DND-41 (cell line): ENCODE data around the gene RGS9.
A peak's percentile ranks its signal among the peaks of the same experiment; 100 is the strongest.

Experiments
- ATAC-seq: fragments of 200-7000 bp; cut with Tn5 transposase; 3 replicates; pipeline ENCODE4 v1.9.1; 2021; ENCODE audit warnings: low read depth; ENCODE audit not compliant: insufficient read depth
- DNase-seq: peaks from one replicate; pipeline ENCODE4 v3.0.0-alpha.2; 2020
- H2AFZ ChIP-seq: 2 replicates; pipeline ENCODE4 v1.6.0; 2012; ENCODE audit warnings: low read depth, low read length
- H3K27ac ChIP-seq: 2 replicates; pipeline ENCODE4 v1.5.1; 2012; ENCODE audit warnings: low read length, inconsistent platforms
- H3K27me3 ChIP-seq: fragments of 200-600 bp; sonication (generic); 2 replicates; pipeline ENCODE4 v1.6.0; 2012; ENCODE audit warnings: low read length, mild to moderate bottlenecking, inconsistent platforms; ENCODE audit not compliant: insufficient read depth, poor library complexity
- H3K36me3 ChIP-seq: 2 replicates; pipeline ENCODE4 v1.5.1; 2012; ENCODE audit warnings: low read length, inconsistent platforms; ENCODE audit not compliant: insufficient read depth
- H3K4me1 ChIP-seq: 2 replicates; pipeline ENCODE4 v1.5.1; 2012; ENCODE audit warnings: mild to moderate bottlenecking, low read length; ENCODE audit not compliant: insufficient read depth
- H3K4me2 ChIP-seq: 2 replicates; pipeline ENCODE4 v1.6.0; 2012; ENCODE audit warnings: mild to moderate bottlenecking, moderate library complexity, low read length, inconsistent platforms; ENCODE audit not compliant: insufficient read depth
- H3K4me3 ChIP-seq, 2 experiments: fragments of 200-600 bp in 1 of 2; shearing (Covaris generic) in 1 of 2; 2 replicates each; pipeline ENCODE4 v1.5.1; 2012 to 2016; ENCODE audit warnings: inconsistent platforms in 2 of 2, low read length in 2 of 2, mild to moderate bottlenecking in 2 of 2, low read depth in 1 of 2, moderate library complexity in 1 of 2
- H3K79me2 ChIP-seq: 2 replicates; pipeline ENCODE4 v1.6.0; 2012; ENCODE audit warnings: low read length, inconsistent platforms; ENCODE audit not compliant: insufficient read depth
- H3K9ac ChIP-seq: 2 replicates; pipeline ENCODE4 v1.6.0; 2012; ENCODE audit warnings: low read depth, mild to moderate bottlenecking, inconsistent platforms, low read length, moderate library complexity
- H3K9me3 ChIP-seq: 2 replicates; pipeline ENCODE4 v1.5.1; 2012; ENCODE audit warnings: low read length, moderate library complexity, mild to moderate bottlenecking, inconsistent platforms; ENCODE audit not compliant: insufficient read depth, severe bottlenecking
- H4K20me1 ChIP-seq: 2 replicates; pipeline ENCODE4 v1.6.0; 2012; ENCODE audit warnings: low read length; ENCODE audit not compliant: insufficient read depth
- CTCF ChIP-seq: IDR thresholded peaks from 2 replicates; pipeline ENCODE4 v1.5.1; 2012; ENCODE audit warnings: borderline replicate concordance, low read length, moderate library complexity, mild to moderate bottlenecking; ENCODE audit not compliant: poor library complexity, severe bottlenecking; ENCODE audit errors: extremely low read depth
- EZH2 ChIP-seq: IDR thresholded peaks from 3 replicates; pipeline ENCODE4 v1.6.1; 2012; ENCODE audit warnings: borderline replicate concordance, low read depth, mild to moderate bottlenecking, moderate library complexity, low read length, inconsistent platforms; ENCODE audit not compliant: severe bottlenecking

The RGS9 gene

GRCh38 chr17:65219124-65219523 lies 82.0 kb downstream of the RGS9 start:
- DNase-seq (no peak), ATAC-seq (no peak)
- no peak for TF ChIP-seq EZH2
- TF ChIP-seq CTCF = peak; percentile 43
- H3K9me3 ChIP-seq = no peaks in the 10 kb centered on the region
- no peak overlapping the region for H2AFZ ChIP-seq
- H3K4me1 ChIP-seq = no peaks in the 10 kb centered on the region
- no peak overlapping the region for H3K9ac ChIP-seq
- H3K36me3 ChIP-seq = no peaks in the 10 kb centered on the region
- H3K4me2 ChIP-seq = no peak overlapping the region
- H3K4me3 ChIP-seq = no peak overlapping the region
- no peaks in the 10 kb centered on the region for H3K79me2 ChIP-seq
- no peaks in the 10 kb centered on the region for H3K27me3 ChIP-seq
- no peaks in the 10 kb centered on the region for H4K20me1 ChIP-seq
- no peak overlapping the region for H3K27ac ChIP-seq

DNA sequence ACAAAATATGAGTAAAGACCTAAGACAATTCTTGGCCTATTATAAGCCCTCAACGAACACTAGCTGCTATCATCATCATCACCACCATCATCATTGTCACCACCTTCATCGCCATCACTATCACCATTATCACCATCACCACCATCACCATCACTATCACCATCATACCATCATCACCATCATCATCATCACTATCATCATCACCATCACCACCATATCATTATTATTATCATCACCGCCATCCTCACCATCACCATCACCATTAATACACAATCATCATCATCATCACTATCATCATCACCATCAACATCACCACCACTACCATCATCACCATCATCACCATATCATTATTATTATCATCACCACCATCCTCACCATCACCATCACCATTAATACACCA lies 82.5 kb downstream of the RGS9 start:
- no peaks in the 10 kb centered on the region for H3K79me2 ChIP-seq
- ATAC-seq (no peak), DNase-seq (no peak)
- no peaks in the 10 kb centered on the region for H3K9me3 ChIP-seq
- no peaks in the 10 kb centered on the region for H4K20me1 ChIP-seq
- no peaks in the 10 kb centered on the region for H3K27me3 ChIP-seq
- H3K4me2 ChIP-seq = no peak overlapping the region
- no peaks in the 10 kb centered on the region for H3K4me1 ChIP-seq
- TF ChIP-seq EZH2 = no peak
- TF ChIP-seq CTCF = no peak
- no peak overlapping the region for H3K4me3 ChIP-seq
- H3K9ac ChIP-seq = no peak overlapping the region
- H3K36me3 ChIP-seq = no peaks in the 10 kb centered on the region
- H3K27ac ChIP-seq = no peak overlapping the region
- no peak overlapping the region for H2AFZ ChIP-seq

- H3K9me3 ChIP-seq = no peaks in the 10 kb centered on the region
- no peaks in the 10 kb centered on the region for H3K4me1 ChIP-seq
- H3K27ac ChIP-seq = no peak overlapping the region
- no peaks in the 10 kb centered on the region for H3K27me3 ChIP-seq
- no peaks in the 10 kb centered on the region for H3K79me2 ChIP-seq
- no peak overlapping the region for H3K4me3 ChIP-seq
- no peak overlapping the region for H3K4me2 ChIP-seq
- H4K20me1 ChIP-seq = no peaks in the 10 kb centered on the region
- H3K9ac ChIP-seq = no peak overlapping the region
- H2AFZ ChIP-seq = no peak overlapping the region
- DNase-seq (no peak), ATAC-seq (no peak)
- no peak for TF ChIP-seq EZH2
- TF ChIP-seq CTCF = no peak
- no peaks in the 10 kb centered on the region for H3K36me3 ChIP-seq
Observed at GRCh38 chr17:65220732-65221131, 83.6 kb downstream of the RGS9 start.

- TF ChIP-seq EZH2 = no peak
- TF ChIP-seq CTCF = no peak
- Histone ChIP-seq H3K79me2 (no peaks in the 10 kb centered on the region), H3K27me3 (no peaks in the 10 kb centered on the region), H3K36me3 (no peaks in the 10 kb centered on the region), H3K4me1 (no peaks in the 10 kb centered on the region), H3K9me3 (no peaks in the 10 kb centered on the region), H3K4me2 (no peak overlapping the region), H3K9ac (no peak overlapping the region), H2AFZ (no peak overlapping the region), H4K20me1 (no peaks in the 10 kb centered on the region), H3K4me3 (no peak overlapping the region), H3K27ac (no peak overlapping the region)
- ATAC-seq (no peak), DNase-seq (no peak)
Observed at GRCh38 chr17:65222214-65222738, 85.1 kb downstream of the RGS9 start.
